GM21360 (cell line): ENCODE data around the gene CLCN1.

Experiments used
- ATAC-seq: cut with Tn5 transposase; IDR thresholded peaks from one replicate; pipeline ENCODE4 v1.9.1; 2021; ENCODE audit warnings: mild to moderate bottlenecking, moderate library complexity; ENCODE audit not compliant: unreplicated experiment

CLCN1 gene

DNA sequence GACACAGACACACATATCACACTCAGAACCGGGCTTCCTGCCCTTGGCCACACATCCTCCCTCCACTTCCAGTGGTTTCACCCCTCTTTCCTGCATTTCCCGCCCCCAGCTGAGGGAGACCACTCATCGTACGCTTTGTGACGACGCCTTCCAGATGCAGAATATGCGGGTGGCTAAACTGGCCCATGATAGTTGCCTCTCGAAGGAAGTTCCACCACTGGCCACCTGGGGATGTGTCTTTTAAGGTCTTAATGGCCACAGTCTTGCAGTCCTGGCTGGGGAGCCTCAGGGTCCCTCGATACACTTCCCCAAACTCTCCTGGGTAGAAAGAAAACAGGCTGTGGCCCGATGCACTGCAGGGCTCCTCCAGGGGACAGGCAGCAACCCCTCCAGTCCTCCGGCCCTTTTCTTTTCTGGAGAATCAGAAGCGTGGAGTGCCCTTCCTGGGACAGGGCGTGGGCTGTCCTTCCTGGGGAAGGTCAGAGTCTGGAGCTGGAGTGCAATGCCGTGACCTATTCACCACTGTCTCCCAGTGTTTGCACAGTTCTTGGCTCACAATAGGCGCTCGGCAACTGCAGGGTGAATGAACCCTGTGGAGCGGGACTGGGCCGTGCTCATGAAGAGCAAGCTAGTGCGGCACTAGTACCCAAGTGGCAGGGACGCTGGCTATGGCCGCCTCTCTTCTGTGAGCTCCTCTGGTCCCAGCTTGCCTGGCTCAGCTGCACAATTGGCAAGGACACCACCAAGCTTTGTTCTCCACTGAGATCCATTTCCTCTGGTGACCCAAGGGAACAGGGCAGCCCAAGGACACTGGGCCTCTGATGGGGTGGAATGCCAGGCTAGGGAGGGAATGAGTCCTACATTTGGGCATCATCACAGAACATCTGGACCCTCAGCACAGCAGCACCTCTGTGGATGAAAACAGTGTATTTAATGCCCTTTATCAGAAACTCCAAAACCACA, 79.6 kb downstream of the CLCN1 start:
- no peak for ATAC-seq

GRCh38 chr7:143396182-143396581, 80.3 kb downstream of the CLCN1 start:
- no peak for ATAC-seq

- ATAC-seq = no peak
Observed at GRCh38 chr7:143396625-143397556, 81.0 kb downstream of the CLCN1 start.

- ATAC-seq = no peak
Observed at GRCh38 chr7:143397710-143398530, 82.0 kb downstream of the CLCN1 start.

DNA sequence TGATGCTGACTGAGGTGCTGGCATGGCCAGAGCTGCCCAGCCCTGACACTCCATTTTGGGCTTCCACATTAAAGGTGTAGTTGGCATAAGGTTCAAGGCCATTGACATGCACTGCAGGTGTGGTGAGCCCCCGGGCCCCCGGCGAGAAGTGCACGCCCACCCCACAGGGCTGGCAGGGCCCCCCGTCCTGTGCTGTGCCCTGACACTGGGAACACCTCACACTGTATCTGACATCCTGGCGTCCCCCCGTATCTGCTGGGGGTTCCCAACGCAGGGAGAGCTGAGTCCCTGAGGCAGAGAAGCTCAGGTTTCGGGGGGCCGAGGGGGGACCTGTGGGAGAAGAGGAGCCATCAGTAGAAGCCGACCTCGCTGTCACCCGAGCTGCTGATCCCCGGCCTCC, 82.7 kb downstream of the CLCN1 start:
- no peak for ATAC-seq

DNA sequence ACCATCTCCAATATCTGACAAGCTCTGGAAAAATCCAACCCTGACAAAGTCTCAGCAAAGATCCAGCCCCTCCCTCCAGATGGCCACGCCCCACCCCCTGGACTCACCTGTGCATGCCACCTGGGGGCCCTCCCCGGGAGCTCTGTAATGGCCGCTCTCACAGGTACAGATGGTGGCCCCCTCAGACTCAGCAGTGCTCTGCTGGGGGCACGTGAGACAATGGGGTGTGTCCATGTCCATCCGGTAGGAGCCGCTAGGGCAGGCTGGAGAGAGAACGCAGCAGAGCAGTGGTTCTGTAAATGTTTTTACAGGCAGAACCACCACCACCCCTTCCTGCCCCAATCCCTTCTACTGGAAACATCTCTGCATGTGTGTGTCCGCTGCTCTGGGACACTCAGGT, 83.2 kb downstream of the CLCN1 start:
- no peak for ATAC-seq

GRCh38 chr7:143399642-143400041, 83.7 kb downstream of the CLCN1 start:
- no peak for ATAC-seq

GRCh38 chr7:143401265-143401664, 85.4 kb downstream of the CLCN1 start:
- ATAC-seq = no peak
